ENCODE results near the gene DIDO1. TPM values are rescaled to one million over a fixed set of nuclear protein-coding genes. Genes with fewer than 3 reads are reported as not detected.
A peak's percentile ranks its signal among the peaks of the same experiment; 100 is the strongest.

The DIDO1 gene
- total RNA-seq, 3 donors from 2014 or later (not counting 1 experiment from before 2014, with no cell fraction given): 79.5 to 116 (median 83.4) TPM

DNA sequence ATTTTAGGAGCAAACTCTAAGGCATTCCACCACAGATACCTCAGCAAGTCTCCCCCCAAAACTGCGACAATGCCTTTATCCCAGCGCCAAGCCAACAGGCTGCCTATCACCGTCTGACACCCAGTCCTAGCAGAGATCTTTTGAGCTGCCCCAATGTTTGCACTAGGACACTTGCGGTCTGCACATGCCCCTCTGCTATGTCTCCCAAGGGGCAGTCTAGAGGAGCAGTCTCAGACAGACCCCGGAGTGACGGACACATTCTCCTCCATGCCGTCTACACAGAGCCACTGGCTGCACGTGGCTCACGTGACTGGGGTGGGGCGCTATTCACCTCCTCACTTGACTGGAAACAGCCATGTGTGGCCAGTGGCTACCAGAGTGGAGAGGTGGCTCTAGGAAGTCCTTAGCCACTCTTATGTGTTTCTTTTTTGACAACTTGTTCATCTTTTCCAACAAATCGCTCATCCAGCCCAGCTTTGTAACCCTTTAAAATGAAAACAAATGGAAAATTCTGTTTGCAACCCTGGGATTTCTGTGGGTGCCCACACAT lies 16.0 kb downstream of the DIDO1 start:
- intact Hi-C loops (cut with micrococcal nuclease): no loop called here
- Mint-ChIP-seq H3K27ac (peak overlapping the region in 1 of 2 donors; percentile 69), H3K4me1 (peaks cover 46 to 57% of the 10 kb centered on the region in 2 donors), H3K27me3 (ENCODE audit: low read depth in 2 of 2) (no peaks in the 10 kb centered on the region), H3K4me3 (no peak overlapping the region), H3K36me3 (peaks cover 3% of the 10 kb centered on the region), H3K9me3 (no peaks in the 10 kb centered on the region)
- H3K9me3 ChIP-seq (ENCODE audit: control insufficient read depth, insufficient read depth, low read length): no peaks in the 10 kb centered on the region
- no peak overlapping the region for H3K27ac ChIP-seq (ENCODE audit: low read length)
- ATAC-seq (no peak), DNase-seq (no peak)
- H3K4me1 ChIP-seq (ENCODE audit: control insufficient read depth, insufficient read depth, low read length): peaks cover 10% of the 10 kb centered on the region
- WGBS (ENCODE audit: insufficient coverage): 96% methylated on average over 11 of the region's 11 CpGs
- peaks cover 76% of the 10 kb centered on the region for H3K36me3 ChIP-seq (ENCODE audit: control insufficient read depth, insufficient read depth, low read length)
- no peak for TF ChIP-seq CTCF (IDR thresholded peaks at IDR 0.05)
- H3K27me3 ChIP-seq (ENCODE audit: control insufficient read depth, insufficient read depth, low read length): no peaks in the 10 kb centered on the region
- no peak overlapping the region for H3K4me3 ChIP-seq (ENCODE audit: low read length)

DNA sequence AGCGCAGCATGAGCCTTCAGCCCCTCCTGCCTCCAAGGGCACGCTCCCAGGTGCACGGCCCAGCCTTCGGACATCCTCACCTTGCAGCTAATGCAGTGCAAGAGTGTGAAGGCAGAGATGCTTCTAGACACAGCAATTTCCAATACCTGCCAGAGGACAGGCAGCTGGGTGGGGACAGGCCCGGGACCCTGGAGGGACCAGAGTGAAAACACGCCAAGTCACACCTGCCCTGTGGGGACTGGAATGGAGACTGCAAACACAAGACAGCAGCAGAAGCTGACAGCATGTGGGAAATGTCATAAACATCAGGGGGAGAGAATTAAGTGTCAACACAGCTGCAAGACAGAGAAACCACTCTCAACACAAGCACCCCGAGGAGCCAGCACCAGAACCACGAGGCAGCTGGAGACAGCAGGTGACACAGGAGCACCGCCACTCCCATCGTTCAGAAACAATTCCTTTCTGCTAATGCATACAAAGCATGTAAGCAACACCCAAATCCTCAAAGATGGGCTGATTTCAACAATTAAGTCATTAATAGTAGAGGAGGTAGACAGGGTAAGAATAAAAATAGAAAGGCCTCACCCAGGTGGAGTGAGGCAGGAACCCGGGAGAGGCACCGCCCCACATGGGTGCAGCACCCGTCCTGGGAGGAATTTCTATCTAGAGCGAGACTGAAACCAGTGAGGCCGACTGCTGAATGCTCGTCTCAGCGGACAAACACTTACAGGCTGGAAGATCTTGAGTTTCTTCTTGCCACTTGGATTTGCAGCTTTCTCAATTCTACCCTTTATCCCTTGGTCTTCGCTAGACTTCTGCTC lies 17.1 kb downstream of the DIDO1 start:
- Histone ChIP-seq H3K27ac (ENCODE audit: low read length) (no peak overlapping the region), H3K27me3 (ENCODE audit: control insufficient read depth, insufficient read depth, low read length) (no peaks in the 10 kb centered on the region), H3K4me3 (ENCODE audit: low read length) (no peak overlapping the region), H3K4me1 (ENCODE audit: control insufficient read depth, insufficient read depth, low read length) (no peaks in the 10 kb centered on the region), H3K9me3 (ENCODE audit: control insufficient read depth, insufficient read depth, low read length) (no peaks in the 10 kb centered on the region), H3K36me3 (ENCODE audit: control insufficient read depth, insufficient read depth, low read length) (peaks cover 84% of the 10 kb centered on the region)
- DNase-seq: no peak
- Mint-ChIP-seq H3K9me3 (no peaks in the 10 kb centered on the region), H3K27ac (peak overlapping the region; percentile 21 to 42), H3K36me3 (peaks cover 12% of the 10 kb centered on the region), H3K4me1 (peaks cover 35 to 52% of the 10 kb centered on the region in 2 donors), H3K27me3 (ENCODE audit: low read depth in 2 of 2) (no peaks in the 10 kb centered on the region), H3K4me3 (no peak overlapping the region)
- intact Hi-C loops (cut with micrococcal nuclease): no loop called here
- no peak for ATAC-seq
- 86% methylated on average over 18 of the region's 18 CpGs for WGBS (ENCODE audit: insufficient coverage)
- TF ChIP-seq CTCF (IDR thresholded peaks at IDR 0.05): no peak

- H3K27me3 ChIP-seq (ENCODE audit: control insufficient read depth, insufficient read depth, low read length): no peaks in the 10 kb centered on the region
- H3K9me3 ChIP-seq (ENCODE audit: control insufficient read depth, insufficient read depth, low read length): no peaks in the 10 kb centered on the region
- Mint-ChIP-seq H3K36me3 (peaks cover 16% of the 10 kb centered on the region), H3K4me1 (peaks cover 20 to 41% of the 10 kb centered on the region in 2 donors), H3K27me3 (ENCODE audit: low read depth in 2 of 2) (no peaks in the 10 kb centered on the region), H3K27ac (peak overlapping the region in 1 of 2 donors; percentile 23), H3K9me3 (no peaks in the 10 kb centered on the region), H3K4me3 (no peak overlapping the region)
- intact Hi-C loops (cut with micrococcal nuclease): no loop called here
- peak; percentile 57 for TF ChIP-seq CTCF (IDR thresholded peaks at IDR 0.05)
- 69% methylated on average over 16 of the region's 16 CpGs for WGBS (ENCODE audit: insufficient coverage)
- no peaks in the 10 kb centered on the region for H3K4me1 ChIP-seq (ENCODE audit: control insufficient read depth, insufficient read depth, low read length)
- H3K27ac ChIP-seq (ENCODE audit: low read length): no peak overlapping the region
- H3K4me3 ChIP-seq (ENCODE audit: low read length): no peak overlapping the region
- DNase-seq (peak in 1 of 2 donors; percentile 72), ATAC-seq (peak in 2 of 3 donors; percentile 63 to 72)
- H3K36me3 ChIP-seq (ENCODE audit: control insufficient read depth, insufficient read depth, low read length): peaks cover 92% of the 10 kb centered on the region
These were observed 18.7 kb downstream of the DIDO1 start for GRCh38 chr20:62907384-62908317.
